Measurements from ENCODE around the gene CDK17.
"Not testable (repeated sequence)": the region's sequence is repeated elsewhere in the genome, so short reads cannot be mapped to it uniquely, and the experiment has no call there.

The CDK17 gene

GRCh38 chr12:96425951-96426350, 25.7 kb upstream of the CDK17 start:
- no peak for TF ChIP-seq ZNF274 (IDR thresholded peaks at IDR 0.05; ENCODE audit: low read depth, low read length)
- no peak for TF ChIP-seq YY1 (IDR thresholded peaks at IDR 0.05; ENCODE audit: insufficient read depth, insufficient read length)
- TF ChIP-seq SUZ12 (IDR thresholded peaks at IDR 0.05; ENCODE audit: extremely low read depth, insufficient read depth, insufficient read length): no peak
- no peaks in the 10 kb centered on the region for H3K4me1 ChIP-seq (ENCODE audit: insufficient read depth, insufficient read length)
- no peak for DNase-seq (ENCODE audit: low read depth, low spot score)

GRCh38 chr12:96425321-96425720, 25.1 kb upstream of the CDK17 start:
- Histone ChIP-seq H3K27me3 (ENCODE audit: insufficient read depth, insufficient read length) (no peaks in the 10 kb centered on the region), H3K4me1 (ENCODE audit: insufficient read depth, insufficient read length) (no peaks in the 10 kb centered on the region), H3K9ac (ENCODE audit: insufficient read length, low read depth) (no peak overlapping the region), H3K36me3 (ENCODE audit: insufficient read depth, insufficient read length, low read length) (no peaks in the 10 kb centered on the region), H3K9me3 (ENCODE audit: insufficient read depth, low read length) (no peaks in the 10 kb centered on the region), H3K4me3 (ENCODE audit: insufficient read length, low read depth) (no peak overlapping the region)
- no peak for DNase-seq (ENCODE audit: low read depth, low spot score)
- TF ChIP-seq YY1 (IDR thresholded peaks at IDR 0.05; ENCODE audit: insufficient read depth, insufficient read length) (no peak), ZNF274 (IDR thresholded peaks at IDR 0.05; ENCODE audit: low read depth, low read length) (no peak), SUZ12 (IDR thresholded peaks at IDR 0.05; ENCODE audit: extremely low read depth, insufficient read depth, insufficient read length) (no peak)

More at GRCh38 chr12:96425951-96426350, 25.7 kb upstream of the CDK17 start:
- H3K36me3 ChIP-seq (ENCODE audit: insufficient read depth, insufficient read length, low read length): no peaks in the 10 kb centered on the region
- H3K9ac ChIP-seq (ENCODE audit: insufficient read length, low read depth): no peak overlapping the region
- H3K27me3 ChIP-seq (ENCODE audit: insufficient read depth, insufficient read length): no peaks in the 10 kb centered on the region
- H3K9me3 ChIP-seq (ENCODE audit: insufficient read depth, low read length): no peaks in the 10 kb centered on the region
- H3K4me3 ChIP-seq (ENCODE audit: insufficient read length, low read depth): no peak overlapping the region

- no peak for DNase-seq (ENCODE audit: low read depth, low spot score)
- Histone ChIP-seq H3K27me3 (ENCODE audit: insufficient read depth, insufficient read length) (no peaks in the 10 kb centered on the region), H3K9ac (ENCODE audit: insufficient read length, low read depth) (no peak overlapping the region), H3K9me3 (ENCODE audit: insufficient read depth, low read length) (no peaks in the 10 kb centered on the region), H3K4me3 (ENCODE audit: insufficient read length, low read depth) (no peak overlapping the region), H3K36me3 (ENCODE audit: insufficient read depth, insufficient read length, low read length) (no peaks in the 10 kb centered on the region), H3K4me1 (ENCODE audit: insufficient read depth, insufficient read length) (no peaks in the 10 kb centered on the region)
- TF ChIP-seq SUZ12 (IDR thresholded peaks at IDR 0.05; ENCODE audit: extremely low read depth, insufficient read depth, insufficient read length): no peak
- no peak for TF ChIP-seq ZNF274 (IDR thresholded peaks at IDR 0.05; ENCODE audit: low read depth, low read length)
- no peak for TF ChIP-seq YY1 (IDR thresholded peaks at IDR 0.05; ENCODE audit: insufficient read depth, insufficient read length)
Observed at GRCh38 chr12:96424601-96425000, 24.4 kb upstream of the CDK17 start.

- Histone ChIP-seq H3K27me3 (ENCODE audit: insufficient read depth, insufficient read length) (no peaks in the 10 kb centered on the region), H3K9me3 (ENCODE audit: insufficient read depth, low read length) (no peaks in the 10 kb centered on the region), H3K9ac (ENCODE audit: insufficient read length, low read depth) (no peak overlapping the region), H3K4me3 (ENCODE audit: insufficient read length, low read depth) (no peak overlapping the region), H3K4me1 (ENCODE audit: insufficient read depth, insufficient read length) (no peaks in the 10 kb centered on the region), H3K36me3 (ENCODE audit: insufficient read depth, insufficient read length, low read length) (no peaks in the 10 kb centered on the region)
- TF ChIP-seq SUZ12 (IDR thresholded peaks at IDR 0.05; ENCODE audit: extremely low read depth, insufficient read depth, insufficient read length): no peak
- no peak for TF ChIP-seq YY1 (IDR thresholded peaks at IDR 0.05; ENCODE audit: insufficient read depth, insufficient read length)
- TF ChIP-seq ZNF274 (IDR thresholded peaks at IDR 0.05; ENCODE audit: low read depth, low read length): no peak
- DNase-seq (ENCODE audit: low read depth, low spot score): no peak
Observed at GRCh38 chr12:96422192-96422591, 22.0 kb upstream of the CDK17 start.

- DNase-seq (ENCODE audit: low read depth, low spot score): no peak
- Histone ChIP-seq H3K4me1 (ENCODE audit: insufficient read depth, insufficient read length) (no peaks in the 10 kb centered on the region), H3K9me3 (ENCODE audit: insufficient read depth, low read length) (no peaks in the 10 kb centered on the region), H3K36me3 (ENCODE audit: insufficient read depth, insufficient read length, low read length) (no peaks in the 10 kb centered on the region), H3K9ac (ENCODE audit: insufficient read length, low read depth) (no peak overlapping the region), H3K4me3 (ENCODE audit: insufficient read length, low read depth) (no peak overlapping the region), H3K27me3 (ENCODE audit: insufficient read depth, insufficient read length) (no peaks in the 10 kb centered on the region)
- TF ChIP-seq ZNF274 (IDR thresholded peaks at IDR 0.05; ENCODE audit: low read depth, low read length) (no peak), SUZ12 (IDR thresholded peaks at IDR 0.05; ENCODE audit: extremely low read depth, insufficient read depth, insufficient read length) (no peak), YY1 (IDR thresholded peaks at IDR 0.05; ENCODE audit: insufficient read depth, insufficient read length) (no peak)
Observed at GRCh38 chr12:96421014-96421413, 20.8 kb upstream of the CDK17 start.

GRCh38 chr12:96420277-96420835, 20.1 kb upstream of the CDK17 start:
- H3K36me3 ChIP-seq (ENCODE audit: insufficient read depth, insufficient read length, low read length): no peaks in the 10 kb centered on the region
- TF ChIP-seq SUZ12 (IDR thresholded peaks at IDR 0.05; ENCODE audit: extremely low read depth, insufficient read depth, insufficient read length) (no peak), YY1 (IDR thresholded peaks at IDR 0.05; ENCODE audit: insufficient read depth, insufficient read length) (no peak), ZNF274 (IDR thresholded peaks at IDR 0.05; ENCODE audit: low read depth, low read length) (no peak)
- no peaks in the 10 kb centered on the region for H3K27me3 ChIP-seq (ENCODE audit: insufficient read depth, insufficient read length)
- DNase-seq (ENCODE audit: low read depth, low spot score): no peak
- H3K9me3 ChIP-seq (ENCODE audit: insufficient read depth, low read length): no peaks in the 10 kb centered on the region
- no peaks in the 10 kb centered on the region for H3K4me1 ChIP-seq (ENCODE audit: insufficient read depth, insufficient read length)
- H3K9ac ChIP-seq (ENCODE audit: insufficient read length, low read depth): no peak overlapping the region
- H3K4me3 ChIP-seq (ENCODE audit: insufficient read length, low read depth): no peak overlapping the region

- Histone ChIP-seq H3K4me1 (ENCODE audit: insufficient read depth, insufficient read length) (no peaks in the 10 kb centered on the region), H3K9me3 (ENCODE audit: insufficient read depth, low read length) (no peaks in the 10 kb centered on the region), H3K4me3 (ENCODE audit: insufficient read length, low read depth) (no peak overlapping the region), H3K36me3 (ENCODE audit: insufficient read depth, insufficient read length, low read length) (no peaks in the 10 kb centered on the region), H3K27me3 (ENCODE audit: insufficient read depth, insufficient read length) (no peaks in the 10 kb centered on the region), H3K9ac (ENCODE audit: insufficient read length, low read depth) (no peak overlapping the region)
- TF ChIP-seq SUZ12 (IDR thresholded peaks at IDR 0.05; ENCODE audit: extremely low read depth, insufficient read depth, insufficient read length) (no peak), YY1 (IDR thresholded peaks at IDR 0.05; ENCODE audit: insufficient read depth, insufficient read length) (no peak), ZNF274 (IDR thresholded peaks at IDR 0.05; ENCODE audit: low read depth, low read length) (no peak)
- DNase-seq (ENCODE audit: low read depth, low spot score): no peak
Observed at GRCh38 chr12:96419576-96420276, 19.5 kb upstream of the CDK17 start.

GRCh38 chr12:96417688-96418087, 17.4 kb upstream of the CDK17 start:
- not testable (repeated sequence) for H3K36me3 ChIP-seq (ENCODE audit: insufficient read depth, insufficient read length, low read length); H3K9ac ChIP-seq (ENCODE audit: insufficient read length, low read depth); DNase-seq (ENCODE audit: low read depth, low spot score)

More at GRCh38 chr12:96417688-96418087, 17.4 kb upstream of the CDK17 start:
- H3K4me3 ChIP-seq (ENCODE audit: insufficient read length, low read depth); H3K27me3 ChIP-seq (ENCODE audit: insufficient read depth, insufficient read length); H3K4me1 ChIP-seq (ENCODE audit: insufficient read depth, insufficient read length); H3K9me3 ChIP-seq (ENCODE audit: insufficient read depth, low read length): not testable (repeated sequence)

All from NT2/D1 (cell line).